WTC11 (cell line): ENCODE measurements around the gene METTL4. TPM values are rescaled to one million over a fixed set of nuclear protein-coding genes. Genes with fewer than 3 reads are reported as not detected.

Experiments used
- ATAC-seq: fragments of 200-7000 bp; cut with Tn5 transposase; 2 replicates; pipeline ENCODE4 v1.10.0; 2021; ENCODE audit warnings: mild to moderate bottlenecking, moderate library complexity
- CTCF ChIA-PET: fragments of 300-600 bp; sonication (Branson Sonifier 250); formaldehyde crosslinking; loops from one replicate; lab custom pipeline; 2021; ENCODE audit warnings: antibody characterized with exemption; lab: Charles Lee
- POLR2A ChIA-PET: fragments of 350-600 bp; sonication (Branson Sonifier 250); formaldehyde crosslinking; loops from one replicate; lab custom pipeline; 2021; ENCODE audit warnings: antibody characterized with exemption; lab: Charles Lee
- DNase-seq: peaks from one replicate; pipeline ENCODE4 v3.0.0; 2021; ENCODE audit warnings: low spot score
- H3K27ac Mint-ChIP-seq: 2 replicates; pipeline ENCODE4 v1.8.0; 2021; ENCODE audit warnings: mixed read lengths
- H3K27me3 Mint-ChIP-seq: 2 replicates; pipeline ENCODE4 v1.8.0; 2021; ENCODE audit warnings: low read depth, mild to moderate bottlenecking, moderate library complexity, mixed read lengths
- H3K36me3 Mint-ChIP-seq: 2 replicates; pipeline ENCODE4 v1.8.0; 2021; ENCODE audit warnings: mixed read lengths
- H3K4me1 Mint-ChIP-seq: 2 replicates; pipeline ENCODE4 v1.8.0; 2022; ENCODE audit warnings: mixed read lengths
- H3K4me3 Mint-ChIP-seq: 2 replicates; pipeline ENCODE4 v1.8.0; 2021; ENCODE audit warnings: mild to moderate bottlenecking, moderate library complexity, mixed read lengths
- H3K9me3 Mint-ChIP-seq: 2 replicates; pipeline ENCODE4 v1.8.0; 2021; ENCODE audit warnings: mixed read lengths
- AR ChIP-seq: fragments of 250-450 bp; sonication (Bioruptor Pico); IDR thresholded peaks from 2 replicates; pipeline ENCODE4 v1.9.0; 2021; ENCODE audit warnings: mild to moderate bottlenecking
- CREB1 ChIP-seq: sonication (generic); formaldehyde crosslinking; IDR thresholded peaks from 2 replicates; pipeline ENCODE4 v1.8.0; 2023; ENCODE audit warnings: mild to moderate bottlenecking, missing genetic modification reagents
- ESRRA ChIP-seq: sonication (generic); formaldehyde crosslinking; IDR thresholded peaks from 2 replicates; pipeline ENCODE4 v1.8.1; 2022; ENCODE audit warnings: mild to moderate bottlenecking, missing genetic modification reagents, borderline replicate concordance
- FOXJ3 ChIP-seq: sonication (generic); formaldehyde crosslinking; IDR thresholded peaks from 2 replicates; pipeline ENCODE4 v1.9.0; 2021; ENCODE audit warnings: missing genetic modification reagents, mild to moderate bottlenecking, borderline replicate concordance
- GTF2I ChIP-seq: fragments of 250-450 bp; sonication (Bioruptor Pico); conservative IDR thresholded peaks from 2 replicates; pipeline ENCODE4 v1.4.0; 2021; ENCODE audit warnings: mild to moderate bottlenecking
- MLX ChIP-seq: sonication (generic); formaldehyde crosslinking; IDR thresholded peaks from 2 replicates; pipeline ENCODE4 v1.8.1; 2023; ENCODE audit warnings: mild to moderate bottlenecking, missing genetic modification reagents, moderate library complexity
- NFATC4 ChIP-seq: fragments of 250-450 bp; sonication (Bioruptor Pico); IDR thresholded peaks from 2 replicates; pipeline ENCODE4 v1.9.0; 2021; ENCODE audit warnings: mild to moderate bottlenecking
- SOX15 ChIP-seq: fragments of 250-450 bp; sonication (Bioruptor Pico); IDR thresholded peaks from 2 replicates; pipeline ENCODE4 v1.9.0; 2021; ENCODE audit warnings: mild to moderate bottlenecking
- TEAD4 ChIP-seq: sonication (generic); formaldehyde crosslinking; IDR thresholded peaks from 2 replicates; pipeline ENCODE4 v1.8.0; 2022; ENCODE audit warnings: mild to moderate bottlenecking, missing genetic modification reagents
- ZMAT4 ChIP-seq: fragments of 250-450 bp; sonication (Bioruptor Pico); IDR thresholded peaks from 2 replicates; pipeline ENCODE4 v1.9.0; 2021; ENCODE audit warnings: mild to moderate bottlenecking
- ZNF121 ChIP-seq: sonication (generic); formaldehyde crosslinking; IDR thresholded peaks from 2 replicates; pipeline ENCODE4 v1.8.0; 2023; ENCODE audit warnings: missing genetic modification reagents
- ZNF263 ChIP-seq: sonication (generic); formaldehyde crosslinking; IDR thresholded peaks from 2 replicates; pipeline ENCODE4 v1.8.1; 2022; ENCODE audit warnings: low read depth, mild to moderate bottlenecking, moderate library complexity, missing genetic modification reagents
- ZNF532 ChIP-seq: fragments of 250-450 bp; sonication (Bioruptor Pico); IDR thresholded peaks from 2 replicates; pipeline ENCODE4 v1.9.0; 2021; ENCODE audit warnings: mild to moderate bottlenecking, borderline replicate concordance
- ZSCAN18 ChIP-seq: fragments of 250-450 bp; sonication (Bioruptor Pico); IDR thresholded peaks from 2 replicates; pipeline ENCODE4 v2.1.2; 2022; ENCODE audit warnings: mild to moderate bottlenecking, moderate library complexity
- total RNA-seq: library from RNA; stranded (reverse); gene quantifications from 3 replicates; pipeline ENCODE4 v1.2.3, GENCODE V29; 2021

The METTL4 gene
- total RNA-seq, 1 experiment from 2014 or later: 9.8 TPM

GRCh38 chr18:2551425-2551824, 19.9 kb downstream of the METTL4 start:
- POLR2A ChIA-PET: no interaction called here
- no peak overlapping the region for H3K4me3 Mint-ChIP-seq
- no peak for ATAC-seq
- TF ChIP-seq ZNF532 (CRISPR knock-in tag): no peak
- TF ChIP-seq CREB1 (CRISPR knock-in tag): no peak
- no peak for TF ChIP-seq ZMAT4
- peak; percentile 48; the same call in 1 of the 2 replicates for TF ChIP-seq ZNF121 (CRISPR knock-in tag)
- 0 out of 2 replicates have a peak, but pooled peaks have one; percentile 52 for TF ChIP-seq GTF2I (CRISPR knock-in tag)
- peaks cover 15% of the 10 kb centered on the region for H3K36me3 Mint-ChIP-seq
- no peak overlapping the region for H3K27ac Mint-ChIP-seq
- H3K9me3 Mint-ChIP-seq: peaks cover 5% of the 10 kb centered on the region; the same call in 1 of the 2 replicates
- DNase-seq: no peak
- CTCF ChIA-PET: interaction anchor here (0.9 kb wide), 1 partner anchor 9 kb away, joined by 4 read pairs; no protein-coding TSS in a partner anchor
- no peaks in the 10 kb centered on the region for H3K27me3 Mint-ChIP-seq
- peaks cover 6% of the 10 kb centered on the region for H3K4me1 Mint-ChIP-seq

GRCh38 chr18:2549462-2549861, 21.8 kb downstream of the METTL4 start:
- peaks cover 5% of the 10 kb centered on the region; the same call in 1 of the 2 replicates for H3K9me3 Mint-ChIP-seq
- TF ChIP-seq SOX15 (CRISPR knock-in tag): no peak
- no peak for TF ChIP-seq TEAD4 (CRISPR knock-in tag)
- no peak for TF ChIP-seq CREB1 (CRISPR knock-in tag)
- TF ChIP-seq MLX: no peak
- no peak for TF ChIP-seq ESRRA
- TF ChIP-seq AR (CRISPR knock-in tag): no peak
- no peak for TF ChIP-seq ZSCAN18 (CRISPR knock-in tag)
- no peak for TF ChIP-seq FOXJ3 (CRISPR knock-in tag)
- no peak for TF ChIP-seq NFATC4 (CRISPR knock-in tag)
- TF ChIP-seq ZNF263 (CRISPR knock-in tag): no peak
- DNase-seq (no peak), ATAC-seq (no peak)
- H3K36me3 Mint-ChIP-seq: peaks cover 15% of the 10 kb centered on the region
- H3K27ac Mint-ChIP-seq: no peak overlapping the region
- H3K27me3 Mint-ChIP-seq: no peaks in the 10 kb centered on the region
- no peaks in the 10 kb centered on the region for H3K4me1 Mint-ChIP-seq
- ChIA-PET CTCF (no interaction called here), POLR2A (no interaction called here)
- no peak overlapping the region for H3K4me3 Mint-ChIP-seq
